ENCODE results near the gene GOLGA8Q.
"Not testable (repeated sequence)": the region's sequence is repeated elsewhere in the genome, so short reads cannot be mapped to it uniquely, and the experiment has no call there.

GOLGA8Q gene

GRCh38 chr15:30551750-30552149 lies at the start of gene GOLGA8Q:
Gene GOLGA8Q, plus strand, starts transcription at chr15:30552050. Its CDS starts 28 bp downstream, at chr15:30552078.
- not testable (repeated sequence) for H3K27me3 Mint-ChIP-seq; H3K4me3 Mint-ChIP-seq; H3K4me1 Mint-ChIP-seq (ENCODE audit: low read depth); H3K9me3 Mint-ChIP-seq (ENCODE audit: low read depth); H3K27ac Mint-ChIP-seq; H3K36me3 Mint-ChIP-seq

- H3K4me3 Mint-ChIP-seq; H3K9me3 Mint-ChIP-seq (ENCODE audit: low read depth); H3K36me3 Mint-ChIP-seq; H3K27me3 Mint-ChIP-seq; H3K27ac Mint-ChIP-seq; H3K4me1 Mint-ChIP-seq (ENCODE audit: low read depth): not testable (repeated sequence)
Measured at GRCh38 chr15:30502904-30503781, 48.7 kb upstream of the GOLGA8Q start.

- not testable (repeated sequence) for H3K9me3 Mint-ChIP-seq (ENCODE audit: low read depth); H3K4me3 Mint-ChIP-seq; H3K27ac Mint-ChIP-seq; H3K4me1 Mint-ChIP-seq (ENCODE audit: low read depth); H3K27me3 Mint-ChIP-seq; H3K36me3 Mint-ChIP-seq
Measured at GRCh38 chr15:30504162-30504843, 47.5 kb upstream of the GOLGA8Q start.

GRCh38 chr15:30514545-30514944 lies 37.3 kb upstream of the GOLGA8Q start:
- not testable (repeated sequence) for H3K4me1 Mint-ChIP-seq (ENCODE audit: low read depth); H3K36me3 Mint-ChIP-seq; H3K27me3 Mint-ChIP-seq; H3K27ac Mint-ChIP-seq; H3K4me3 Mint-ChIP-seq; H3K9me3 Mint-ChIP-seq (ENCODE audit: low read depth)

GRCh38 chr15:30523453-30524243 lies 28.2 kb upstream of the GOLGA8Q start:
- not testable (repeated sequence) for H3K36me3 Mint-ChIP-seq; H3K9me3 Mint-ChIP-seq (ENCODE audit: low read depth); H3K4me1 Mint-ChIP-seq (ENCODE audit: low read depth); H3K4me3 Mint-ChIP-seq; H3K27me3 Mint-ChIP-seq; H3K27ac Mint-ChIP-seq

- H3K36me3 Mint-ChIP-seq; H3K4me3 Mint-ChIP-seq; H3K27ac Mint-ChIP-seq; H3K27me3 Mint-ChIP-seq; H3K9me3 Mint-ChIP-seq (ENCODE audit: low read depth); H3K4me1 Mint-ChIP-seq (ENCODE audit: low read depth): not testable (repeated sequence)
Measured at GRCh38 chr15:30525912-30526311, 25.9 kb upstream of the GOLGA8Q start.

GRCh38 chr15:30529049-30529448 lies 22.8 kb upstream of the GOLGA8Q start:
- H3K9me3 Mint-ChIP-seq (ENCODE audit: low read depth); H3K36me3 Mint-ChIP-seq; H3K4me3 Mint-ChIP-seq; H3K27me3 Mint-ChIP-seq; H3K4me1 Mint-ChIP-seq (ENCODE audit: low read depth); H3K27ac Mint-ChIP-seq: not testable (repeated sequence)

GRCh38 chr15:30566949-30567348 lies 15.1 kb downstream of the GOLGA8Q start:
- H3K27ac Mint-ChIP-seq; H3K4me3 Mint-ChIP-seq; H3K4me1 Mint-ChIP-seq (ENCODE audit: low read depth); H3K9me3 Mint-ChIP-seq (ENCODE audit: low read depth); H3K27me3 Mint-ChIP-seq; H3K36me3 Mint-ChIP-seq: not testable (repeated sequence)

- not testable (repeated sequence) for H3K4me1 Mint-ChIP-seq (ENCODE audit: low read depth); H3K9me3 Mint-ChIP-seq (ENCODE audit: low read depth)
Measured at GRCh38 chr15:30573012-30573491, 21.2 kb downstream of the GOLGA8Q start.

GRCh38 chr15:30579394-30579970 lies 27.6 kb downstream of the GOLGA8Q start:
- H3K4me1 Mint-ChIP-seq (ENCODE audit: low read depth); H3K9me3 Mint-ChIP-seq (ENCODE audit: low read depth); H3K27ac Mint-ChIP-seq; H3K4me3 Mint-ChIP-seq; H3K27me3 Mint-ChIP-seq; H3K36me3 Mint-ChIP-seq: not testable (repeated sequence)

More at GRCh38 chr15:30573012-30573491, 21.2 kb downstream of the GOLGA8Q start:
- not testable (repeated sequence) for H3K27ac Mint-ChIP-seq, H3K36me3 Mint-ChIP-seq, H3K27me3 Mint-ChIP-seq, H3K4me3 Mint-ChIP-seq

- H3K27me3 Mint-ChIP-seq; H3K4me1 Mint-ChIP-seq (ENCODE audit: low read depth); H3K27ac Mint-ChIP-seq; H3K9me3 Mint-ChIP-seq (ENCODE audit: low read depth); H3K36me3 Mint-ChIP-seq; H3K4me3 Mint-ChIP-seq: not testable (repeated sequence)
Measured at GRCh38 chr15:30580716-30581115, 28.9 kb downstream of the GOLGA8Q start.

- H3K4me1 Mint-ChIP-seq (ENCODE audit: low read depth); H3K4me3 Mint-ChIP-seq; H3K36me3 Mint-ChIP-seq; H3K27ac Mint-ChIP-seq; H3K27me3 Mint-ChIP-seq; H3K9me3 Mint-ChIP-seq (ENCODE audit: low read depth): not testable (repeated sequence)
Measured at GRCh38 chr15:30598953-30599352, 47.1 kb downstream of the GOLGA8Q start.

- not testable (repeated sequence) for H3K9me3 Mint-ChIP-seq (ENCODE audit: low read depth); H3K36me3 Mint-ChIP-seq; H3K27me3 Mint-ChIP-seq; H3K27ac Mint-ChIP-seq; H3K4me3 Mint-ChIP-seq; H3K4me1 Mint-ChIP-seq (ENCODE audit: low read depth)
Measured at GRCh38 chr15:30603796-30604195, 51.9 kb downstream of the GOLGA8Q start, which contains the start of gene GOLGA8H. Gene GOLGA8H, plus strand, starts transcription at chr15:30604028. Its CDS starts 98 bp downstream, at chr15:30604126.

Measured in activated naive CD8-positive, alpha-beta T cell (primary cell).